SU-DHL-6 (cell line): ENCODE measurements around the gene DIAPH3.

ENCODE experiments used
- H2AFZ ChIP-seq: fragments of 200-600 bp; sonication (generic); 2 replicates; pipeline ENCODE4 v1.6.1; 2014; ENCODE audit warnings: low read depth, mild to moderate bottlenecking, moderate library complexity, mixed read lengths, antibody characterized with exemption, low read length; ENCODE audit not compliant: severe bottlenecking
- H3F3A ChIP-seq: fragments of 200-600 bp; shearing (Covaris generic); 2 replicates; pipeline ENCODE4 v1.6.0; 2016; ENCODE audit warnings: antibody characterized with exemption, mild to moderate bottlenecking; ENCODE audit not compliant: insufficient read depth
- H3K27ac ChIP-seq: fragments of 200-600 bp; sonication (generic); 2 replicates; pipeline ENCODE4 v1.5.1; 2016; ENCODE audit warnings: low read depth, mild to moderate bottlenecking, low read length, moderate library complexity, mixed read lengths
- H3K27me3 ChIP-seq: fragments of 200-600 bp; sonication (generic), shearing (Covaris generic); 2 replicates; pipeline ENCODE4 v1.6.0; 2014; ENCODE audit warnings: mild to moderate bottlenecking, low read length
- H3K36me3 ChIP-seq: fragments of 200-600 bp; sonication (generic); 2 replicates; pipeline ENCODE4 v1.6.1; 2014; ENCODE audit warnings: mild to moderate bottlenecking, low read length, mixed read lengths
- H3K4me2 ChIP-seq: fragments of 300-600, 200-600 bp; shearing (Covaris generic), sonication (generic); 2 replicates; pipeline ENCODE4 v1.6.0; 2014; ENCODE audit warnings: low read length, low read depth, mild to moderate bottlenecking; ENCODE audit not compliant: poor library complexity, severe bottlenecking
- H3K4me3 ChIP-seq: fragments of 200-600 bp; sonication (generic); 2 replicates; pipeline ENCODE4 v1.5.1; 2014; ENCODE audit warnings: antibody characterized with exemption, low read length, mild to moderate bottlenecking, mixed read lengths; ENCODE audit not compliant: insufficient read depth, poor library complexity, severe bottlenecking
- H3K79me2 ChIP-seq: fragments of 200-600 bp; sonication (generic); 2 replicates; pipeline ENCODE4 v1.6.1; 2014; ENCODE audit warnings: mild to moderate bottlenecking, low read length, moderate library complexity; ENCODE audit not compliant: insufficient read depth
- H3K9ac ChIP-seq: fragments of 200-600 bp; sonication (generic); 2 replicates; pipeline ENCODE4 v1.7.0; 2014; ENCODE audit warnings: mild to moderate bottlenecking, low read length
- H3K9me2 ChIP-seq: fragments of 200-600 bp; sonication (generic); replicated peaks from 2 replicates; pipeline ENCODE4 v1.6.1; 2014; ENCODE audit warnings: low read length; ENCODE audit not compliant: insufficient read depth
- H3K9me3 ChIP-seq: fragments of 200-600 bp; sonication (generic); 2 replicates; pipeline ENCODE4 v1.6.1; 2014; ENCODE audit warnings: low read length, mixed read lengths; ENCODE audit not compliant: insufficient read depth
- H4K20me1 ChIP-seq: fragments of 200-600 bp; sonication (generic); 2 replicates; pipeline ENCODE4 v1.6.1; 2014; ENCODE audit warnings: low read depth, mild to moderate bottlenecking, antibody characterized with exemption, low read length, moderate library complexity, mixed read lengths
- CTCF ChIP-seq: fragments of 200-600 bp; sonication (generic); IDR thresholded peaks from one replicate; pipeline ENCODE4 v1.5.1; 2017; ENCODE audit warnings: antibody characterized with exemption, mild to moderate bottlenecking, low read length, moderate library complexity; ENCODE audit not compliant: insufficient read depth, poor library complexity, severe bottlenecking
- EZH2phosphoT487 ChIP-seq: fragments of 200-600 bp; sonication (generic), shearing (Covaris generic); conservative IDR thresholded peaks from 2 replicates; pipeline ENCODE4 v1.6.1; 2018; ENCODE audit warnings: mild to moderate bottlenecking, antibody characterized with exemption, low read length, moderate library complexity, mixed read lengths

Gene DIAPH3

GRCh38 chr13:59696271-59696670, 467.5 kb downstream of the DIAPH3 start:
- Histone ChIP-seq H3K4me2 (no peak overlapping the region), H3K9ac (no peak overlapping the region), H3K27ac (no peak overlapping the region), H4K20me1 (no peaks in the 10 kb centered on the region), H3K9me3 (no peaks in the 10 kb centered on the region), H2AFZ (no peak overlapping the region), H3K27me3 (no peaks in the 10 kb centered on the region), H3K9me2 (no peaks in the 10 kb centered on the region), H3F3A (no peaks in the 10 kb centered on the region), H3K79me2 (no peaks in the 10 kb centered on the region), H3K36me3 (no peaks in the 10 kb centered on the region), H3K4me3 (no peak overlapping the region)
- TF ChIP-seq EZH2phosphoT487 (no peak), CTCF (no peak)

GRCh38 chr13:59691501-59692066, 472.1 kb downstream of the DIAPH3 start:
- H4K20me1 ChIP-seq, result no peaks in the 10 kb centered on the region
- no peaks in the 10 kb centered on the region for H3K27me3 ChIP-seq
- no peak overlapping the region for H3K9ac ChIP-seq
- H3K79me2 ChIP-seq, result no peaks in the 10 kb centered on the region
- no peaks in the 10 kb centered on the region for H3K9me2 ChIP-seq
- no peak overlapping the region for H3K27ac ChIP-seq
- no peak overlapping the region for H3K4me3 ChIP-seq
- H3K9me3 ChIP-seq, result no peaks in the 10 kb centered on the region
- TF ChIP-seq CTCF, result no peak
- H3F3A ChIP-seq, result no peaks in the 10 kb centered on the region
- H3K4me2 ChIP-seq, result no peak overlapping the region
- H3K36me3 ChIP-seq, result no peaks in the 10 kb centered on the region
- no peak overlapping the region for H2AFZ ChIP-seq

- no peak for TF ChIP-seq EZH2phosphoT487
- TF ChIP-seq CTCF, result no peak
- H3K27me3 ChIP-seq, result no peaks in the 10 kb centered on the region
- H3K9me2 ChIP-seq, result no peaks in the 10 kb centered on the region
- no peak overlapping the region for H2AFZ ChIP-seq
- no peaks in the 10 kb centered on the region for H3K79me2 ChIP-seq
- no peak overlapping the region for H3K4me3 ChIP-seq
- no peak overlapping the region for H3K4me2 ChIP-seq
- H3K36me3 ChIP-seq, result no peaks in the 10 kb centered on the region
- no peak overlapping the region for H3K27ac ChIP-seq
- no peaks in the 10 kb centered on the region for H3F3A ChIP-seq
- no peaks in the 10 kb centered on the region for H4K20me1 ChIP-seq
- no peaks in the 10 kb centered on the region for H3K9me3 ChIP-seq
- H3K9ac ChIP-seq, result no peak overlapping the region
Observed at GRCh38 chr13:59690857-59691500, 472.7 kb downstream of the DIAPH3 start.
